Measurements from ENCODE around the gene KRT80.

Gene KRT80

GRCh38 chr12:52195065-52195730, 3.4 kb upstream of the KRT80 start:
- DNase-seq, result no peak

- DNase-seq, result no peak
These were observed 2.2 kb upstream of the KRT80 start for GRCh38 chr12:52193991-52194390.

- no peak for DNase-seq
These were observed 1.7 kb upstream of the KRT80 start for GRCh38 chr12:52193532-52193931.

GRCh38 chr12:52190860-52191729, 719 bp downstream of the KRT80 start:
- no peak for DNase-seq

GRCh38 chr12:52189376-52190174, 2.2 kb downstream of the KRT80 start:
- no peak for DNase-seq

- DNase-seq, result no peak
These were observed 3.2 kb downstream of the KRT80 start for GRCh38 chr12:52188658-52189057.

- DNase-seq, result no peak
These were observed 4.2 kb downstream of the KRT80 start for GRCh38 chr12:52187640-52188039.

GRCh38 chr12:52187206-52187605, 4.6 kb downstream of the KRT80 start:
- DNase-seq, result no peak

- DNase-seq, result no peak
These were observed 5.5 kb downstream of the KRT80 start for GRCh38 chr12:52186118-52186840.

GRCh38 chr12:52185400-52185967, 6.3 kb downstream of the KRT80 start:
- DNase-seq, result no peak

GRCh38 chr12:52184813-52185212, 7.0 kb downstream of the KRT80 start:
- DNase-seq, result no peak

GRCh38 chr12:52183971-52184370, 7.8 kb downstream of the KRT80 start:
- no peak for DNase-seq

- no peak for DNase-seq
These were observed 8.3 kb downstream of the KRT80 start for GRCh38 chr12:52183544-52183910.

GRCh38 chr12:52182898-52183543, 8.8 kb downstream of the KRT80 start:
- no peak for DNase-seq

GRCh38 chr12:52182384-52182783, 9.4 kb downstream of the KRT80 start:
- no peak for DNase-seq

GRCh38 chr12:52181746-52182145, 10.1 kb downstream of the KRT80 start:
- DNase-seq, result no peak

GRCh38 chr12:52180971-52181628, 10.7 kb downstream of the KRT80 start:
- DNase-seq, result no peak

GRCh38 chr12:52179396-52179973, 12.3 kb downstream of the KRT80 start:
- DNase-seq, result no peak

- no peak for DNase-seq
These were observed 12.8 kb downstream of the KRT80 start for GRCh38 chr12:52178984-52179383.

- DNase-seq, result no peak
These were observed 13.4 kb downstream of the KRT80 start for GRCh38 chr12:52178443-52178842.

Measured in activated CD4-positive, CD25-positive, alpha-beta regulatory T cell (primary cell).